Stimulated activated CD8-positive, alpha-beta memory T cell treated with anti-CD3 and anti-CD28 coated beads, Interleukin-7, amount 100 ng/mL, for 48 hours (primary cell): ENCODE measurements around the gene NOL4L.
"Not testable (repeated sequence)": the region's sequence is repeated elsewhere in the genome, so short reads cannot be mapped to it uniquely, and the experiment has no call there.

Experiments
- DNase-seq, 2 donors: peaks; one replicate each; pipeline ENCODE4 v3.0.0-alpha.2; 2020; ENCODE audit warnings: low read depth in 1 of 2; ENCODE audit errors: extremely low read depth in 1 of 2

The NOL4L gene

GRCh38 chr20:32476684-32477593, 108.2 kb downstream of the NOL4L start:
- DNase-seq = no peak

- no peak for DNase-seq
Measured at GRCh38 chr20:32474967-32475811, 109.9 kb downstream of the NOL4L start.

GRCh38 chr20:32474717-32474966, 110.5 kb downstream of the NOL4L start:
- DNase-seq = no peak

GRCh38 chr20:32474009-32474716, 111.0 kb downstream of the NOL4L start:
- DNase-seq = no peak

- DNase-seq = no peak
Measured at GRCh38 chr20:32473231-32474008, 111.7 kb downstream of the NOL4L start.

- no peak for DNase-seq
Measured at GRCh38 chr20:32472581-32473207, 112.4 kb downstream of the NOL4L start.

- no peak for DNase-seq
Measured at GRCh38 chr20:32470940-32471339, 114.2 kb downstream of the NOL4L start.

GRCh38 chr20:32470025-32470861, 114.9 kb downstream of the NOL4L start:
- no peak for DNase-seq

GRCh38 chr20:32468860-32469259, 116.3 kb downstream of the NOL4L start:
- no peak for DNase-seq

GRCh38 chr20:32468313-32468640, 116.9 kb downstream of the NOL4L start:
- DNase-seq = no peak

GRCh38 chr20:32467506-32468312, 117.4 kb downstream of the NOL4L start:
- DNase-seq = no peak

GRCh38 chr20:32466739-32467505, 118.2 kb downstream of the NOL4L start:
- DNase-seq = no peak

GRCh38 chr20:32465901-32466675, 119.0 kb downstream of the NOL4L start:
- not testable (repeated sequence) for DNase-seq

- no peak for DNase-seq
Measured at GRCh38 chr20:32465092-32465900, 119.8 kb downstream of the NOL4L start.

GRCh38 chr20:32464401-32465091, 120.6 kb downstream of the NOL4L start:
- DNase-seq = no peak
